WTC11 (cell line): ENCODE results near the gene PNMA3. TPM values are rescaled to one million over a fixed set of nuclear protein-coding genes. Genes with fewer than 3 reads are reported as not detected.
"Not testable (repeated sequence)": the region's sequence is repeated elsewhere in the genome, so short reads cannot be mapped to it uniquely, and the experiment has no call there.

Experiments
- ATAC-seq: fragments of 200-7000 bp; cut with Tn5 transposase; 2 replicates; pipeline ENCODE4 v1.10.0; 2021; ENCODE audit warnings: mild to moderate bottlenecking, moderate library complexity
- Bru-seq: library from RNA; stranded (reverse); fragments of 400-500 nt; gene quantifications from one replicate; lab custom pipeline; 2021; lab: Mats Ljungman, UMichigan
- CTCF ChIA-PET: fragments of 300-600 bp; sonication (Branson Sonifier 250); formaldehyde crosslinking; loops from one replicate; lab custom pipeline; 2021; ENCODE audit warnings: antibody characterized with exemption; lab: Charles Lee
- POLR2A ChIA-PET: fragments of 350-600 bp; sonication (Branson Sonifier 250); formaldehyde crosslinking; loops from one replicate; lab custom pipeline; 2021; ENCODE audit warnings: antibody characterized with exemption; lab: Charles Lee
- DNase-seq: peaks from one replicate; pipeline ENCODE4 v3.0.0; 2021; ENCODE audit warnings: low spot score
- H3K27ac Mint-ChIP-seq: 2 replicates; pipeline ENCODE4 v1.8.0; 2021; ENCODE audit warnings: mixed read lengths
- H3K27me3 Mint-ChIP-seq: 2 replicates; pipeline ENCODE4 v1.8.0; 2021; ENCODE audit warnings: low read depth, mild to moderate bottlenecking, moderate library complexity, mixed read lengths
- H3K36me3 Mint-ChIP-seq: 2 replicates; pipeline ENCODE4 v1.8.0; 2021; ENCODE audit warnings: mixed read lengths
- H3K4me1 Mint-ChIP-seq: 2 replicates; pipeline ENCODE4 v1.8.0; 2022; ENCODE audit warnings: mixed read lengths
- H3K4me3 Mint-ChIP-seq: 2 replicates; pipeline ENCODE4 v1.8.0; 2021; ENCODE audit warnings: mild to moderate bottlenecking, moderate library complexity, mixed read lengths
- H3K9me3 Mint-ChIP-seq: 2 replicates; pipeline ENCODE4 v1.8.0; 2021; ENCODE audit warnings: mixed read lengths
- ESRRA ChIP-seq: sonication (generic); formaldehyde crosslinking; IDR thresholded peaks from 2 replicates; pipeline ENCODE4 v1.8.1; 2022; ENCODE audit warnings: mild to moderate bottlenecking, missing genetic modification reagents, borderline replicate concordance
- FOXJ3 ChIP-seq: sonication (generic); formaldehyde crosslinking; IDR thresholded peaks from 2 replicates; pipeline ENCODE4 v1.9.0; 2021; ENCODE audit warnings: missing genetic modification reagents, mild to moderate bottlenecking, borderline replicate concordance
- GRHL2 ChIP-seq: fragments of 250-450 bp; sonication (Bioruptor Pico); IDR thresholded peaks from 2 replicates; pipeline ENCODE4 v1.8.0; 2022; ENCODE audit warnings: mild to moderate bottlenecking, moderate library complexity; ENCODE audit not compliant: insufficient replicate concordance, severe bottlenecking
- NFATC4 ChIP-seq: fragments of 250-450 bp; sonication (Bioruptor Pico); IDR thresholded peaks from 2 replicates; pipeline ENCODE4 v1.9.0; 2021; ENCODE audit warnings: mild to moderate bottlenecking
- TEAD1 ChIP-seq: sonication (generic); formaldehyde crosslinking; IDR thresholded peaks from 2 replicates; pipeline ENCODE4 v1.8.0; 2022; ENCODE audit warnings: mild to moderate bottlenecking, missing genetic modification reagents
- TEAD4 ChIP-seq: sonication (generic); formaldehyde crosslinking; IDR thresholded peaks from 2 replicates; pipeline ENCODE4 v1.8.0; 2022; ENCODE audit warnings: mild to moderate bottlenecking, missing genetic modification reagents
- ZNF219 ChIP-seq: sonication (generic); formaldehyde crosslinking; IDR thresholded peaks from 2 replicates; pipeline ENCODE4 v1.8.0; 2023; ENCODE audit warnings: missing genetic modification reagents, mild to moderate bottlenecking, borderline replicate concordance
- long read RNA-seq, 3 experiments: library from RNA in 1 of 3; library from capped mRNA in 1 of 3; library from polyadenylated mRNA in 1 of 3; unstranded in 2 of 3; stranded (forward) in 1 of 3; transcript quantifications; one replicate each; pipeline ENCODE4 v2.0.0, GENCODE V29; 2021
- total RNA-seq: library from RNA; stranded (reverse); gene quantifications from 3 replicates; pipeline ENCODE4 v1.2.3, GENCODE V29; 2021
- TF ChIP-seq, protein P1 (sequence below): sonication (generic); formaldehyde crosslinking; IDR thresholded peaks from 2 replicates; pipeline ENCODE4 v1.8.1; 2022; ENCODE audit warnings: mild to moderate bottlenecking, moderate library complexity, missing genetic modification reagents
- TF ChIP-seq, protein P2 (sequence below): sonication (generic); formaldehyde crosslinking; IDR thresholded peaks from 2 replicates; pipeline ENCODE4 v1.8.0; 2022; ENCODE audit warnings: mild to moderate bottlenecking, missing genetic modification reagents
- TF ChIP-seq, protein P3 (sequence below): sonication (generic); formaldehyde crosslinking; IDR thresholded peaks from 2 replicates; pipeline ENCODE4 v1.8.0; 2023; ENCODE audit warnings: missing genetic modification reagents, mild to moderate bottlenecking, borderline replicate concordance
- TF ChIP-seq, protein P4 (sequence below): sonication (generic); formaldehyde crosslinking; conservative IDR thresholded peaks from 2 replicates; pipeline ENCODE4 v1.8.1; 2023; ENCODE audit warnings: mild to moderate bottlenecking, low read depth, missing genetic modification reagents, moderate library complexity
- TF ChIP-seq, protein P5 (sequence below): sonication (generic); formaldehyde crosslinking; IDR thresholded peaks from 2 replicates; pipeline ENCODE4 v1.8.1; 2023; ENCODE audit warnings: mild to moderate bottlenecking, missing genetic modification reagents, moderate library complexity
- TF ChIP-seq, protein P6 (sequence below): sonication (generic); formaldehyde crosslinking; IDR thresholded peaks from 2 replicates; pipeline ENCODE4 v1.8.1; 2023; ENCODE audit warnings: mild to moderate bottlenecking, moderate library complexity, missing genetic modification reagents

PNMA3 gene, protein sequence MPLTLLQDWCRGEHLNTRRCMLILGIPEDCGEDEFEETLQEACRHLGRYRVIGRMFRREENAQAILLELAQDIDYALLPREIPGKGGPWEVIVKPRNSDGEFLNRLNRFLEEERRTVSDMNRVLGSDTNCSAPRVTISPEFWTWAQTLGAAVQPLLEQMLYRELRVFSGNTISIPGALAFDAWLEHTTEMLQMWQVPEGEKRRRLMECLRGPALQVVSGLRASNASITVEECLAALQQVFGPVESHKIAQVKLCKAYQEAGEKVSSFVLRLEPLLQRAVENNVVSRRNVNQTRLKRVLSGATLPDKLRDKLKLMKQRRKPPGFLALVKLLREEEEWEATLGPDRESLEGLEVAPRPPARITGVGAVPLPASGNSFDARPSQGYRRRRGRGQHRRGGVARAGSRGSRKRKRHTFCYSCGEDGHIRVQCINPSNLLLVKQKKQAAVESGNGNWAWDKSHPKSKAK
- total RNA-seq: 3.7 to 6.5 TPM (median 5.8 TPM) in 3 replicates
- percentile 54 among the genes with signal in this experiment for Bru-seq, nascent RNA
- long read RNA-seq, experiment 1, partial matches to known transcripts: 20 of 25 reads
- long read RNA-seq, experiment 1, other reads (novel, unspliced or antisense): 3 of 25 reads
- long read RNA-seq, experiment 2, partial matches to known transcripts: 5 of 7 reads
- long read RNA-seq, experiment 2, other reads (novel, unspliced or antisense): 0 of 7 reads
- long read RNA-seq, experiment 3: 0 reads

DNA sequence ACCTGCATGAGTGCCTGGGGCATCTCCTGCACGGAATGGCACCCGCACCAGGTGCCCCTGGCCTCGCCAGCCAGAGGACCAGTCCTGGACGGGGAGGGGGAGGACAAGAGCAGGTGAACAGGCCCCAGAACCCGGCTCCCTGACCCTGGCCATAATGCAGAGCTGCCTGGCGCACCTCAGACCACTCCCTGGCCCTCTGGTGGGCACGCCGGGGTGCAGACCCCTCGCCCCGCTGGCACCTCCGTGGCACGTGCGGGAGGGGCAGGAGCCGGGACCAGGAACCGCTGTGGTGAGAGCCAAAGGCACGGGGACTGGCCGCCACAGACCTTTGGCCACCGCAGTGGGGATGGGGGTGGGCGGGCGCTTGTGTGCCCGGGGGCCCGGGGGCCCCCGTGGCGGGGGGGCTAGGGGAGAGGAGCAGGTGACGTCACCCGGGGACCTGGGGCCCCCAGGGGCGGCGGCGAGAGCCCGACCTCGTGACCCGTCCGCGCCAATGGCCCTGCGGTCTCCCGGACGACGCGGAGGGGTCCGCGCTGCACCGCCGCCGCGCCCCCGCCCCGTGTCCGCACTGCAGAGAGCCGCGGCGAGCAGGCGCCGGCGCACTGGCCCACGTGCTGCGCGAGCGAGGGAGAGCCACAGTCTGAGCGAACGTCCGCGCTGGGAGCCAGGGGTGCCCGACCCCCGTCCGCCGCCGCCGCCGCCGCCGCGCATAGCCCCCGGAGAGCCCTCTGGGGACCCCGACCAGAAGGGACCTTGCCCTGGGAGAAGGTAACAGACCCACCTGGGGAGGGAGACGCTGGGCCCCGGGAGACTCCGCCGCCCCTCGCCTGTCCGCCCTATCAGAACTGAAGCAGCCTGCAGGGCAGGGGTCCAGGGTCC, at the start of gene PNMA3:
Gene PNMA3 (plus strand): TSS at position 600 of the 879 bp plus-strand sequence. CDS start 586 bp downstream, outside the sequence.
- DNase-seq (peak; percentile 20), ATAC-seq (peak; percentile 73)
- H3K27me3 Mint-ChIP-seq: peaks cover 45% of the 10 kb centered on the region
- ChIA-PET CTCF (no interaction called here), POLR2A (no interaction called here)
- no peak within 1 kb of the TSS for H3K27ac Mint-ChIP-seq
- 0 out of 2 replicates have a peak, but pooled peaks cover 3% of the 10 kb centered on the region for H3K4me1 Mint-ChIP-seq
- H3K9me3 Mint-ChIP-seq: peaks cover under 1% of the 10 kb centered on the region; the same call in 1 of the 2 replicates
- no peaks in the 10 kb centered on the region for H3K36me3 Mint-ChIP-seq
- H3K4me3 Mint-ChIP-seq: peak within 1 kb of the TSS; percentile 52
- TF ChIP-seq, protein P1, sequence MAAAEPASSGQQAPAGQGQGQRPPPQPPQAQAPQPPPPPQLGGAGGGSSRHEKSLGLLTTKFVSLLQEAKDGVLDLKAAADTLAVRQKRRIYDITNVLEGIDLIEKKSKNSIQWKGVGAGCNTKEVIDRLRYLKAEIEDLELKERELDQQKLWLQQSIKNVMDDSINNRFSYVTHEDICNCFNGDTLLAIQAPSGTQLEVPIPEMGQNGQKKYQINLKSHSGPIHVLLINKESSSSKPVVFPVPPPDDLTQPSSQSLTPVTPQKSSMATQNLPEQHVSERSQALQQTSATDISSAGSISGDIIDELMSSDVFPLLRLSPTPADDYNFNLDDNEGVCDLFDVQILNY (CRISPR knock-in tag): no peak
- no peak for TF ChIP-seq ZNF219
- TF ChIP-seq, protein P2, sequence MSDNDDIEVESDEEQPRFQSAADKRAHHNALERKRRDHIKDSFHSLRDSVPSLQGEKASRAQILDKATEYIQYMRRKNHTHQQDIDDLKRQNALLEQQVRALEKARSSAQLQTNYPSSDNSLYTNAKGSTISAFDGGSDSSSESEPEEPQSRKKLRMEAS: peak; percentile 43; the same call in 1 of the 2 replicates
- TF ChIP-seq FOXJ3 (CRISPR knock-in tag): no peak
- TF ChIP-seq GRHL2 (CRISPR knock-in tag): no peak
- TF ChIP-seq, protein P3, sequence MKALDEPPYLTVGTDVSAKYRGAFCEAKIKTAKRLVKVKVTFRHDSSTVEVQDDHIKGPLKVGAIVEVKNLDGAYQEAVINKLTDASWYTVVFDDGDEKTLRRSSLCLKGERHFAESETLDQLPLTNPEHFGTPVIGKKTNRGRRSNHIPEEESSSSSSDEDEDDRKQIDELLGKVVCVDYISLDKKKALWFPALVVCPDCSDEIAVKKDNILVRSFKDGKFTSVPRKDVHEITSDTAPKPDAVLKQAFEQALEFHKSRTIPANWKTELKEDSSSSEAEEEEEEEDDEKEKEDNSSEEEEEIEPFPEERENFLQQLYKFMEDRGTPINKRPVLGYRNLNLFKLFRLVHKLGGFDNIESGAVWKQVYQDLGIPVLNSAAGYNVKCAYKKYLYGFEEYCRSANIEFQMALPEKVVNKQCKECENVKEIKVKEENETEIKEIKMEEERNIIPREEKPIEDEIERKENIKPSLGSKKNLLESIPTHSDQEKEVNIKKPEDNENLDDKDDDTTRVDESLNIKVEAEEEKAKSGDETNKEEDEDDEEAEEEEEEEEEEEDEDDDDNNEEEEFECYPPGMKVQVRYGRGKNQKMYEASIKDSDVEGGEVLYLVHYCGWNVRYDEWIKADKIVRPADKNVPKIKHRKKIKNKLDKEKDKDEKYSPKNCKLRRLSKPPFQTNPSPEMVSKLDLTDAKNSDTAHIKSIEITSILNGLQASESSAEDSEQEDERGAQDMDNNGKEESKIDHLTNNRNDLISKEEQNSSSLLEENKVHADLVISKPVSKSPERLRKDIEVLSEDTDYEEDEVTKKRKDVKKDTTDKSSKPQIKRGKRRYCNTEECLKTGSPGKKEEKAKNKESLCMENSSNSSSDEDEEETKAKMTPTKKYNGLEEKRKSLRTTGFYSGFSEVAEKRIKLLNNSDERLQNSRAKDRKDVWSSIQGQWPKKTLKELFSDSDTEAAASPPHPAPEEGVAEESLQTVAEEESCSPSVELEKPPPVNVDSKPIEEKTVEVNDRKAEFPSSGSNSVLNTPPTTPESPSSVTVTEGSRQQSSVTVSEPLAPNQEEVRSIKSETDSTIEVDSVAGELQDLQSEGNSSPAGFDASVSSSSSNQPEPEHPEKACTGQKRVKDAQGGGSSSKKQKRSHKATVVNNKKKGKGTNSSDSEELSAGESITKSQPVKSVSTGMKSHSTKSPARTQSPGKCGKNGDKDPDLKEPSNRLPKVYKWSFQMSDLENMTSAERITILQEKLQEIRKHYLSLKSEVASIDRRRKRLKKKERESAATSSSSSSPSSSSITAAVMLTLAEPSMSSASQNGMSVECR: no peak
- TF ChIP-seq, protein P4, sequence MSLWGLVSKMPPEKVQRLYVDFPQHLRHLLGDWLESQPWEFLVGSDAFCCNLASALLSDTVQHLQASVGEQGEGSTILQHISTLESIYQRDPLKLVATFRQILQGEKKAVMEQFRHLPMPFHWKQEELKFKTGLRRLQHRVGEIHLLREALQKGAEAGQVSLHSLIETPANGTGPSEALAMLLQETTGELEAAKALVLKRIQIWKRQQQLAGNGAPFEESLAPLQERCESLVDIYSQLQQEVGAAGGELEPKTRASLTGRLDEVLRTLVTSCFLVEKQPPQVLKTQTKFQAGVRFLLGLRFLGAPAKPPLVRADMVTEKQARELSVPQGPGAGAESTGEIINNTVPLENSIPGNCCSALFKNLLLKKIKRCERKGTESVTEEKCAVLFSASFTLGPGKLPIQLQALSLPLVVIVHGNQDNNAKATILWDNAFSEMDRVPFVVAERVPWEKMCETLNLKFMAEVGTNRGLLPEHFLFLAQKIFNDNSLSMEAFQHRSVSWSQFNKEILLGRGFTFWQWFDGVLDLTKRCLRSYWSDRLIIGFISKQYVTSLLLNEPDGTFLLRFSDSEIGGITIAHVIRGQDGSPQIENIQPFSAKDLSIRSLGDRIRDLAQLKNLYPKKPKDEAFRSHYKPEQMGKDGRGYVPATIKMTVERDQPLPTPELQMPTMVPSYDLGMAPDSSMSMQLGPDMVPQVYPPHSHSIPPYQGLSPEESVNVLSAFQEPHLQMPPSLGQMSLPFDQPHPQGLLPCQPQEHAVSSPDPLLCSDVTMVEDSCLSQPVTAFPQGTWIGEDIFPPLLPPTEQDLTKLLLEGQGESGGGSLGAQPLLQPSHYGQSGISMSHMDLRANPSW (CRISPR knock-in tag): no peak
- no peak for TF ChIP-seq TEAD4 (CRISPR knock-in tag)
- no peak for TF ChIP-seq TEAD1 (CRISPR knock-in tag)
- TF ChIP-seq, protein P5, sequence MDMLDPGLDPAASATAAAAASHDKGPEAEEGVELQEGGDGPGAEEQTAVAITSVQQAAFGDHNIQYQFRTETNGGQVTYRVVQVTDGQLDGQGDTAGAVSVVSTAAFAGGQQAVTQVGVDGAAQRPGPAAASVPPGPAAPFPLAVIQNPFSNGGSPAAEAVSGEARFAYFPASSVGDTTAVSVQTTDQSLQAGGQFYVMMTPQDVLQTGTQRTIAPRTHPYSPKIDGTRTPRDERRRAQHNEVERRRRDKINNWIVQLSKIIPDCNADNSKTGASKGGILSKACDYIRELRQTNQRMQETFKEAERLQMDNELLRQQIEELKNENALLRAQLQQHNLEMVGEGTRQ (CRISPR knock-in tag): peak; percentile 69
- TF ChIP-seq, protein P6, sequence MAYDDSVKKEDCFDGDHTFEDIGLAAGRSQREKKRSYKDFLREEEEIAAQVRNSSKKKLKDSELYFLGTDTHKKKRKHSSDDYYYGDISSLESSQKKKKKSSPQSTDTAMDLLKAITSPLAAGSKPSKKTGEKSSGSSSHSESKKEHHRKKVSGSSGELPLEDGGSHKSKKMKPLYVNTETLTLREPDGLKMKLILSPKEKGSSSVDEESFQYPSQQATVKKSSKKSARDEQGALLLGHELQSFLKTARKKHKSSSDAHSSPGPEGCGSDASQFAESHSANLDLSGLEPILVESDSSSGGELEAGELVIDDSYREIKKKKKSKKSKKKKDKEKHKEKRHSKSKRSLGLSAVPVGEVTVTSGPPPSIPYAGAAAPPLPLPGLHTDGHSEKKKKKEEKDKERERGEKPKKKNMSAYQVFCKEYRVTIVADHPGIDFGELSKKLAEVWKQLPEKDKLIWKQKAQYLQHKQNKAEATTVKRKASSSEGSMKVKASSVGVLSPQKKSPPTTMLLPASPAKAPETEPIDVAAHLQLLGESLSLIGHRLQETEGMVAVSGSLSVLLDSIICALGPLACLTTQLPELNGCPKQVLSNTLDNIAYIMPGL (CRISPR knock-in tag): no peak
- TF ChIP-seq ESRRA (CRISPR knock-in tag): peak; percentile 34; the same call in 1 of the 2 replicates
- no peak for TF ChIP-seq NFATC4

DNA sequence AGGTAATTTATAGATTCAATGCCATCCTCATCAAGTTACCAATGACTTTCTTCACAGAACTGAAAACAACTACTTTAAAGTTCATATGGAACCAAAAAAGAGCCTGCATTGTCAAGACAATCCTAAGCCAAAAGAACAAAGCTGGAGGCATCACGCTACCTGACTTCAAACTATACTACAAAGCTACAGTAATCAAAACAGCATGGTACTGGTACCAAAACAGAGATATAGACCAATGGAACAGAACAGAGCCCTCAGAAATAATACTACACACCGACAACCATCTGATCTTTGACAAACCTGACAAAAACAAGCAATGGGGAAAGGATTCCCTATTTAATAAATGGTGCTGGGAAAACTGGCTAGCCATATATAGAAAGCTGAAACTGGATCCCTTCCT, 39.1 kb upstream of the PNMA3 start:
- peaks cover 69% of the 10 kb centered on the region for H3K27me3 Mint-ChIP-seq
- ATAC-seq, H3K36me3 Mint-ChIP-seq, H3K4me3 Mint-ChIP-seq, H3K27ac Mint-ChIP-seq, POLR2A ChIA-PET, H3K9me3 Mint-ChIP-seq, H3K4me1 Mint-ChIP-seq, DNase-seq, CTCF ChIA-PET: not testable (repeated sequence)
